ENCODE data around the gene BICRA.
"Not testable (repeated sequence)": the region's sequence is repeated elsewhere in the genome, so short reads cannot be mapped to it uniquely, and the experiment has no call there.

The BICRA gene

GRCh38 chr19:47661611-47662010 lies 52.7 kb downstream of the BICRA start:
- DNase-seq (ENCODE audit: low read depth in 3 of 3, low spot score in 1 of 3), result no peak

GRCh38 chr19:47663435-47663910 lies 54.5 kb downstream of the BICRA start:
- DNase-seq (ENCODE audit: low read depth in 3 of 3, low spot score in 1 of 3), result no peak

GRCh38 chr19:47663911-47664771 lies 55.2 kb downstream of the BICRA start:
- DNase-seq (ENCODE audit: low read depth in 3 of 3, low spot score in 1 of 3), result no peak

- not testable (repeated sequence) for DNase-seq (ENCODE audit: low read depth in 3 of 3, low spot score in 1 of 3)
Observed at GRCh38 chr19:47668556-47668955, 59.6 kb downstream of the BICRA start.

GRCh38 chr19:47670736-47671135 lies 61.8 kb downstream of the BICRA start:
- DNase-seq (ENCODE audit: low read depth in 3 of 3, low spot score in 1 of 3), result no peak

GRCh38 chr19:47671499-47671898 lies 62.6 kb downstream of the BICRA start:
- DNase-seq (ENCODE audit: low read depth in 3 of 3, low spot score in 1 of 3), result no peak

GRCh38 chr19:47673426-47673825 lies 64.5 kb downstream of the BICRA start:
- DNase-seq (ENCODE audit: low read depth in 3 of 3, low spot score in 1 of 3), result no peak

- DNase-seq (ENCODE audit: low read depth in 3 of 3, low spot score in 1 of 3), result no peak
Observed at GRCh38 chr19:47674548-47674947, 65.6 kb downstream of the BICRA start.

GRCh38 chr19:47675271-47675670 lies 66.3 kb downstream of the BICRA start:
- DNase-seq (ENCODE audit: low read depth in 3 of 3, low spot score in 1 of 3), result no peak

- DNase-seq (ENCODE audit: low read depth in 3 of 3, low spot score in 1 of 3), result no peak
Observed at GRCh38 chr19:47675859-47676258, 66.9 kb downstream of the BICRA start.

- no peak for DNase-seq (ENCODE audit: low read depth in 3 of 3, low spot score in 1 of 3)
Observed at GRCh38 chr19:47676811-47677210, 67.9 kb downstream of the BICRA start.

- DNase-seq (ENCODE audit: low read depth in 3 of 3, low spot score in 1 of 3), result no peak
Observed at GRCh38 chr19:47679251-47679900, 70.4 kb downstream of the BICRA start.

- no peak for DNase-seq (ENCODE audit: low read depth in 3 of 3, low spot score in 1 of 3)
Observed at GRCh38 chr19:47679922-47680857, 71.3 kb downstream of the BICRA start.

- DNase-seq (ENCODE audit: low read depth in 3 of 3, low spot score in 1 of 3), result no peak
Observed at GRCh38 chr19:47680858-47681332, 72.0 kb downstream of the BICRA start.

- no peak for DNase-seq (ENCODE audit: low read depth in 3 of 3, low spot score in 1 of 3)
Observed at GRCh38 chr19:47681388-47681787, 72.5 kb downstream of the BICRA start.

- no peak for DNase-seq (ENCODE audit: low read depth in 3 of 3, low spot score in 1 of 3)
Observed at GRCh38 chr19:47681936-47682335, 73.0 kb downstream of the BICRA start.

GRCh38 chr19:47682939-47683338 lies 74.0 kb downstream of the BICRA start:
- DNase-seq (ENCODE audit: low read depth in 3 of 3, low spot score in 1 of 3), result no peak

GRCh38 chr19:47686679-47687450 lies 77.9 kb downstream of the BICRA start:
- no peak for DNase-seq (ENCODE audit: low read depth in 3 of 3, low spot score in 1 of 3)

- no peak for DNase-seq (ENCODE audit: low read depth in 3 of 3, low spot score in 1 of 3)
Observed at GRCh38 chr19:47687906-47688305, 79.0 kb downstream of the BICRA start.

- DNase-seq (ENCODE audit: low read depth in 3 of 3, low spot score in 1 of 3), result no peak
Observed at GRCh38 chr19:47691090-47691489, 82.2 kb downstream of the BICRA start.

All from stimulated activated CD4-positive, alpha-beta T cell treated with anti-CD3 and anti-CD28 coated beads, TNF-alpha, amount 100 ng/mL, for 1 hour (primary cell).